PFSK-1 (cell line): Measurements from ENCODE around the gene ADGRG7.

ENCODE experiments used
- FOXP2 ChIP-seq: optimal IDR thresholded peaks from 2 replicates; pipeline ENCODE3; 2011; ENCODE audit warnings: borderline replicate concordance, control low read depth, inconsistent platforms; ENCODE audit not compliant: insufficient read depth; ENCODE audit errors: extremely low read length, extremely low read depth
- POLR2AphosphoS5 ChIP-seq: IDR thresholded peaks from 2 replicates; pipeline ENCODE4 v1.6.1; 2012; ENCODE audit warnings: low read depth, mild to moderate bottlenecking, control low read depth, low read length, moderate library complexity
- REST ChIP-seq, 2 experiments: IDR thresholded peaks; 2 replicates each; pipeline versions ENCODE4 v1.6.1 to v1.8.0; 2011 to 2012; ENCODE audit warnings: low read depth in 2 of 2, low read length in 2 of 2, control low read depth in 1 of 2, inconsistent platforms in 1 of 2, mild to moderate bottlenecking in 1 of 2, moderate library complexity in 1 of 2; ENCODE audit not compliant: insufficient read depth in 1 of 2
- SIN3A ChIP-seq: IDR thresholded peaks from 2 replicates; pipeline ENCODE4 v1.6.1; 2012; ENCODE audit warnings: mild to moderate bottlenecking, low read length, moderate library complexity, borderline replicate concordance; ENCODE audit not compliant: insufficient read depth
- TAF1 ChIP-seq: IDR thresholded peaks from 2 replicates; pipeline ENCODE4 v1.6.1; 2012; ENCODE audit warnings: low read length, control low read depth, borderline replicate concordance; ENCODE audit not compliant: insufficient read depth

- TF ChIP-seq POLR2AphosphoS5 (no peak), TAF1 (no peak), REST (IDR thresholded peaks at IDR 0.05; ENCODE audit: insufficient read depth in 1 of 2, low read depth in 2 of 2, low read length in 2 of 2) (no peak), SIN3A (no peak), FOXP2 (no peak)
These were observed 29.3 kb upstream of the ADGRG7 start for GRCh38 chr3:100580147-100580546.
